ENCODE results near the gene PHOX2B.

PHOX2B gene

DNA sequence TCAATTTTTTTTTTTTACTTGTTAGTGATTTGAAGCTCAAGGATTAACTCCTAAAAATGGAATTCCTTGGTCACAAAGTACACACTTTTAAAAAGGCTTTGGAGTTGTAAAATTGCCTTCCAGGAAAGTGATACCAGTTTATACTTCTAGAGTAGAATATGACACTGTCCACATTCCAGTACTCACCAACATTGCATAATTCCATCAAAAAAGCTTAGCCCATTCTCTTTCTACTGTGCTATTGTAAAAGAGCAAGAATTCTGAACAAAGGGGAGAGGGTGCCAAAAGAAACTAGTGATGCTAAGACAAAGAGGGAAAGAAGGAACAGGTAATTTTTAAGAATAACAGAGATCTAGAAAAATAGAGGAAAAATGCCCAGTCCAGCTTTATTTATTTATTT lies 10.4 kb upstream of the PHOX2B start:
- TF ChIP-seq, protein P1, sequence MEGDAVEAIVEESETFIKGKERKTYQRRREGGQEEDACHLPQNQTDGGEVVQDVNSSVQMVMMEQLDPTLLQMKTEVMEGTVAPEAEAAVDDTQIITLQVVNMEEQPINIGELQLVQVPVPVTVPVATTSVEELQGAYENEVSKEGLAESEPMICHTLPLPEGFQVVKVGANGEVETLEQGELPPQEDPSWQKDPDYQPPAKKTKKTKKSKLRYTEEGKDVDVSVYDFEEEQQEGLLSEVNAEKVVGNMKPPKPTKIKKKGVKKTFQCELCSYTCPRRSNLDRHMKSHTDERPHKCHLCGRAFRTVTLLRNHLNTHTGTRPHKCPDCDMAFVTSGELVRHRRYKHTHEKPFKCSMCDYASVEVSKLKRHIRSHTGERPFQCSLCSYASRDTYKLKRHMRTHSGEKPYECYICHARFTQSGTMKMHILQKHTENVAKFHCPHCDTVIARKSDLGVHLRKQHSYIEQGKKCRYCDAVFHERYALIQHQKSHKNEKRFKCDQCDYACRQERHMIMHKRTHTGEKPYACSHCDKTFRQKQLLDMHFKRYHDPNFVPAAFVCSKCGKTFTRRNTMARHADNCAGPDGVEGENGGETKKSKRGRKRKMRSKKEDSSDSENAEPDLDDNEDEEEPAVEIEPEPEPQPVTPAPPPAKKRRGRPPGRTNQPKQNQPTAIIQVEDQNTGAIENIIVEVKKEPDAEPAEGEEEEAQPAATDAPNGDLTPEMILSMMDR (IDR thresholded peaks at IDR 0.05; ENCODE audit: unreplicated experiment in 3 of 3), result no peak
- Mint-ChIP-seq H3K4me1 (no peaks in the 10 kb centered on the region), H3K9me3 (no peaks in the 10 kb centered on the region), H3K36me3 (ENCODE audit: low read depth) (no peaks in the 10 kb centered on the region), H3K27me3 (ENCODE audit: low read depth) (peaks cover 94% of the 10 kb centered on the region), H3K4me3 (no peak overlapping the region), H3K27ac (no peak overlapping the region)

DNA sequence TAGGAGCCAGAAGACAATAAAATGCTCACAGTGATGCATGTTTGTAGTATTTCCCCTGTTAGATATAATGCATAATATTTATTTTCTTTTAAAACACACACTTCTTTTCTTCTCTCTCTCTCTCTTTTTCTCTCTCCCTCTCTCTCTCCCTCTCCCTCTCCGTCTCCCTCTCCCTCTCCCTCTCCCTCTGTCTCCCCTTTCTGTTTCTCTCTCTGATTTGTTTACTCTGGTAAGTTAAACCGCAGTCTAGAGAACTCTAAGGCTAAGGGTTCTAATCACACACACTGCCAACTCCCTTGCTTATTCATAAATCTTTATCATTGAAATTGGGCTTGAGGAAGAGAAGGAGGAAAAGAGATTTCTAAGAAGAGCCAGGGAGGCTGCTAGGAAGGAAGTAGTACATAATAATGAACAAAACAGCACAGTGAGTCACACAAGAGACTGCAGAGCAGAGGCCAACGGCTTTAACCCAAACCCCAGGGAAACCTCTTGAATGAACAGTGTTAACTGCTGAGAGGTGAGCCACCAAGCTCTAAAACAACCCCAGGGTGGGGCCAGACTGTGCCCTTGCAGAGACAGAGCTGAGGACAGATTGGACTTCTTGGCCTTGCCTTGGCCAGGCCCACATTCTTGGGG lies 9.1 kb upstream of the PHOX2B start:
- TF ChIP-seq, protein P1 (IDR thresholded peaks at IDR 0.05; ENCODE audit: unreplicated experiment in 3 of 3), result no peak
- Mint-ChIP-seq H3K4me1 (no peaks in the 10 kb centered on the region), H3K27me3 (ENCODE audit: low read depth) (peaks cover 94% of the 10 kb centered on the region), H3K27ac (no peak overlapping the region), H3K9me3 (no peaks in the 10 kb centered on the region), H3K36me3 (ENCODE audit: low read depth) (no peaks in the 10 kb centered on the region), H3K4me3 (no peak overlapping the region)

DNA sequence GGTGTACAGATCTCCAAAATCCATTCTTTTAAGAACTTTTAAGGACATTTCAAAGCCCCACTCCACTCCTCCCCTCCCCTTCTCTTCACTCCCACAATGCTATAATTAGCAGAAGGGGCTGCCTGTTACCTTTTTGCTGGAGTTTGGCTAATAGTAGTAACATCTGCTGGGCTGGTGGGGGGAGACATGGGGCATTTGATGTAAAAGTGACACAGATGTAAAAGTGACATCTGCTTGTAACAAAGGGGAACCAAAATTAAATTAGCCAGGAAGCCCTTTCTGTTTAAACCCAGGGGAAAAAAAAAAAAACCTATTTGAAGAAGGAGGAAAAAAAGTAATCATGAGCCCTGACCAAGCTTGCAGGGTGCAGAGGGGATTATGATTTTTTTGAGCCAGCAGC lies 5.4 kb upstream of the PHOX2B start:
- H3K9me3 Mint-ChIP-seq, result no peaks in the 10 kb centered on the region
- TF ChIP-seq, protein P1 (IDR thresholded peaks at IDR 0.05; ENCODE audit: unreplicated experiment in 3 of 3), result no peak
- peaks cover 97% of the 10 kb centered on the region for H3K27me3 Mint-ChIP-seq (ENCODE audit: low read depth)
- no peak overlapping the region for H3K27ac Mint-ChIP-seq
- H3K4me1 Mint-ChIP-seq, result no peaks in the 10 kb centered on the region
- no peaks in the 10 kb centered on the region for H3K36me3 Mint-ChIP-seq (ENCODE audit: low read depth)
- H3K4me3 Mint-ChIP-seq, result no peak overlapping the region

DNA sequence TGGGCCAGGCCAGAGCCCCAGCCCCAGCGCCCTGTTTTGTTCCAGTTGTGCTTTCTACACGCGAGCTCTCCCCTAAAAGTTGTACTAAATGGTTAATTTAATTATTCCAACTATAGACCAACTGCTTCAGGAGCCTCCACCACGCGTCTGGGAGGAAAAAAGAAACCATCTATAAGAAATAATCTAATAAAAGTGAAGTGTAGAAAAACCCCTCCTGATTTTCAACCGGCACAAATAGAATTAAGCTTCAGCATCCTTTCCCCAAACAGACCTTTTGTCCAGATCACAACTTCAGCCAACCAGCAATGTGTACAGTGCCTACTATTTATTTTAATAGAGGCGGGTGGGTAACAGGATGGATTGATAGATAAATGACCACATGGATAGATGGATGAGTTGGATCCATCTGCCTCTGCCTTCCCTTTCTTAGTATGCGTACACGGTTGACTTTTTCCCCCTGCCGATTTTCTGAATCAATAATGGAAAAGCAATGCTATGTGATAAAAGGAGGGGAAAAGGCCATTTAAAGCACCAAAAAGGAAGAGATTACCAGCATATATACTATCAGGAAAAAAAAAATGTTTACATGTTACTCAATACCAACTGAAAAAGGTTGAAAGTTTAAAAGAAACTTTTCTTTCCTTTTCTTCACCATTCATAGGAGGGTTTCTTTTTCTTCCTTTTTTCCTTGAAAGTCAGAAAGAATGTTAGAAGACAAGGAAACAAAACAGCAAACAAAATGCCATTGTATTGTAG lies 3.7 kb upstream of the PHOX2B start:
- Mint-ChIP-seq H3K36me3 (ENCODE audit: low read depth) (no peaks in the 10 kb centered on the region), H3K27me3 (ENCODE audit: low read depth) (peaks cover 100% of the 10 kb centered on the region), H3K4me1 (peaks cover 4% of the 10 kb centered on the region), H3K27ac (no peak overlapping the region), H3K4me3 (no peak overlapping the region), H3K9me3 (no peaks in the 10 kb centered on the region)
- TF ChIP-seq, protein P1 (IDR thresholded peaks at IDR 0.05; ENCODE audit: unreplicated experiment in 3 of 3), result no peak

DNA sequence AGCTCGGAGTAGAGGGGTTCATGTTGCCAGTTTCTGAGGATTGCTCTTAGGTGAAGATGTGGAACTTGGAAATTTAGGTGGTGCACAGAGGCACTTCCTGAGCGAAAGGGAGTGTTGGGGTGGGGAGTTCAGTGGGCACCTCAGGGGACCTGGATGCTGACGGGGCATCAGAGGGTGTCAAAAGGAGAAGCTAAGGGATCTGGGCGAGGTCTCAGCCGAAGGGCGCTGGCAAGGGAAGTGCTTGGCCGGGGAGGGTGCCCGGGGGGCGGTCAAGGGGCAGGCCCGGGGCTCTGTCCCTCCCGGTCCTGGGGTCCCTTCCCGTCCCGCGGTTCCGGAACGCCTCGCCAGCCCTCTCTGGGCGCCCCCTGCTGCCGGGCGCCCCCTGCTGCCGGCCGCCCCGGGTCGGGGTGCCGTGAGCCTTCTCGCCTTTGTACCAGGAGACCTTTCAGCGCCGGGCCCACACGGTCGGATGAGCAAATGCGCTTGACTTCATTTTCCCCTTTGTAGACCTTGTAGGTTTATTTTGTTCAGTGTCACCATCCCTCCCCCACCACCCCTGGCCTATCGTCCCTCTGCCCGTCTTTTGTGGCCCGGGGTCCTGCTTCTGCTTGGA lies 3.0 kb upstream of the PHOX2B start:
- Mint-ChIP-seq H3K27me3 (ENCODE audit: low read depth) (peaks cover 100% of the 10 kb centered on the region), H3K4me3 (no peak overlapping the region), H3K27ac (no peak overlapping the region), H3K4me1 (peaks cover 6% of the 10 kb centered on the region), H3K9me3 (no peaks in the 10 kb centered on the region), H3K36me3 (ENCODE audit: low read depth) (no peaks in the 10 kb centered on the region)
- TF ChIP-seq, protein P1 (IDR thresholded peaks at IDR 0.05; ENCODE audit: unreplicated experiment in 3 of 3), result peak in 1 of 3 experiments; percentile 24
